Body of pancreas (tissue), 4 donors: Measurements from ENCODE around the gene RGS17.
A peak's percentile ranks its signal among the peaks of the same experiment; 100 is the strongest.

Source experiments
- POLR2A ChIP-seq, 3 donors: fragments of 450-650 bp; IDR thresholded peaks; one replicate each; pipeline ENCODE4 v1.6.1; 2016; ENCODE audit warnings: antibody characterized with exemption in 3 of 3, mild to moderate bottlenecking in 2 of 3
- TF ChIP-seq, protein P1 (sequence below), 7 experiments: fragments of 450-650 bp in 4 of 7; fragments of 200-600 bp in 3 of 7; sonication (generic) in 3 of 7; IDR thresholded peaks; one replicate each; pipeline ENCODE4 v1.5.1; 2016 to 2019; ENCODE audit warnings: antibody characterized with exemption in 7 of 7

DNA sequence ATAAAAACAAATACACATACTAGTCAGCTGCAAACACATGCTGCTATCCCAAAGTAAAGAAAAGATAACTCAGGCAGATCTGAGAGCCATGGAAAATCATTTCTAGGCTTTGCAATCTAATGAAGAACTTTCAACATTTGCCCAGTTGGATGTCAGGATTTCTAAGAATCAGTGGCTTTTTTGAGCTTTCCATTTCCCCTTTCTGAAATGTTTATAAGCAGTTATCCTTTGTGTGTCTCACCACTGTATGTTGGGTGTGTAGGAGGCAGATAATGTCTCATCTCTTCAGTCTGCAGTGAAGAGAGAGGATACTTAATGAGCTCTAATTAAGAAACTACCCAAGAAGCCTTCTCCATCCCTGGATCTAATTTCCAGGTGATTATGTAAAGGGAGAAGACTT lies 43.6 kb downstream of the RGS17 start:
- TF ChIP-seq, protein P1, sequence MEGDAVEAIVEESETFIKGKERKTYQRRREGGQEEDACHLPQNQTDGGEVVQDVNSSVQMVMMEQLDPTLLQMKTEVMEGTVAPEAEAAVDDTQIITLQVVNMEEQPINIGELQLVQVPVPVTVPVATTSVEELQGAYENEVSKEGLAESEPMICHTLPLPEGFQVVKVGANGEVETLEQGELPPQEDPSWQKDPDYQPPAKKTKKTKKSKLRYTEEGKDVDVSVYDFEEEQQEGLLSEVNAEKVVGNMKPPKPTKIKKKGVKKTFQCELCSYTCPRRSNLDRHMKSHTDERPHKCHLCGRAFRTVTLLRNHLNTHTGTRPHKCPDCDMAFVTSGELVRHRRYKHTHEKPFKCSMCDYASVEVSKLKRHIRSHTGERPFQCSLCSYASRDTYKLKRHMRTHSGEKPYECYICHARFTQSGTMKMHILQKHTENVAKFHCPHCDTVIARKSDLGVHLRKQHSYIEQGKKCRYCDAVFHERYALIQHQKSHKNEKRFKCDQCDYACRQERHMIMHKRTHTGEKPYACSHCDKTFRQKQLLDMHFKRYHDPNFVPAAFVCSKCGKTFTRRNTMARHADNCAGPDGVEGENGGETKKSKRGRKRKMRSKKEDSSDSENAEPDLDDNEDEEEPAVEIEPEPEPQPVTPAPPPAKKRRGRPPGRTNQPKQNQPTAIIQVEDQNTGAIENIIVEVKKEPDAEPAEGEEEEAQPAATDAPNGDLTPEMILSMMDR (IDR thresholded peaks at IDR 0.05) = no peak
- TF ChIP-seq POLR2A (IDR thresholded peaks at IDR 0.05) = peak in 1 of 3 donors; percentile 9
